DOHH2 (cell line): ENCODE data around the gene CCNL1.

Experiments
- H3F3A ChIP-seq: fragments of 200-600 bp; sonication (generic), shearing (Covaris generic); 2 replicates; pipeline ENCODE4 v1.6.0; 2016; ENCODE audit warnings: antibody characterized with exemption, mild to moderate bottlenecking; ENCODE audit not compliant: control insufficient read depth, insufficient read depth
- H3K27ac ChIP-seq: fragments of 200-600 bp; sonication (generic); 2 replicates; pipeline ENCODE4 v1.5.1; 2014; ENCODE audit warnings: low read depth, mild to moderate bottlenecking, low read length, moderate library complexity
- H3K27me3 ChIP-seq: fragments of 200-600 bp; sonication (generic); 2 replicates; pipeline ENCODE4 v1.6.1; 2014; ENCODE audit warnings: mild to moderate bottlenecking, low read length, mixed read lengths; ENCODE audit not compliant: control insufficient read depth
- H3K36me3 ChIP-seq: fragments of 200-600 bp; sonication (generic); 2 replicates; pipeline ENCODE4 v1.6.1; 2014; ENCODE audit warnings: mild to moderate bottlenecking, low read length, moderate library complexity, mixed read lengths; ENCODE audit not compliant: control insufficient read depth
- H3K4me1 ChIP-seq: fragments of 200-600 bp; sonication (generic); 2 replicates; pipeline ENCODE4 v1.6.1; 2014; ENCODE audit warnings: mild to moderate bottlenecking, low read length, mixed read lengths; ENCODE audit not compliant: control insufficient read depth
- H3K4me2 ChIP-seq: fragments of 200-600 bp; sonication (generic); 2 replicates; pipeline ENCODE4 v1.6.0; 2014; ENCODE audit warnings: mild to moderate bottlenecking, low read length, moderate library complexity
- H3K4me3 ChIP-seq: fragments of 200-600 bp; sonication (generic); 2 replicates; pipeline ENCODE4 v1.5.1; 2014; ENCODE audit warnings: mild to moderate bottlenecking, low read length, mixed read lengths
- H3K79me2 ChIP-seq: fragments of 200-600 bp; sonication (generic); 2 replicates; pipeline ENCODE4 v1.6.1; 2014; ENCODE audit warnings: mild to moderate bottlenecking, low read length, mixed read lengths; ENCODE audit not compliant: control insufficient read depth
- H3K9me2 ChIP-seq: fragments of 200-600 bp; sonication (generic); replicated peaks from 2 replicates; pipeline ENCODE4 v1.6.1; 2014; ENCODE audit warnings: mild to moderate bottlenecking, low read length, mixed read lengths; ENCODE audit not compliant: control insufficient read depth
- H3K9me3 ChIP-seq: fragments of 200-600 bp; sonication (generic); 2 replicates; pipeline ENCODE4 v1.6.1; 2014; ENCODE audit warnings: antibody characterized with exemption, low read length, mixed read lengths; ENCODE audit not compliant: control insufficient read depth, insufficient read depth
- H4K20me1 ChIP-seq: fragments of 200-600 bp; sonication (generic); 2 replicates; pipeline ENCODE4 v1.6.0; 2014; ENCODE audit warnings: low read depth, mild to moderate bottlenecking, antibody characterized with exemption, low read length, moderate library complexity; ENCODE audit not compliant: control insufficient read depth, insufficient read depth
- EZH2phosphoT487 ChIP-seq: fragments of 200-600 bp; sonication (generic); IDR thresholded peaks from 2 replicates; pipeline ENCODE4 v1.6.1; 2017; ENCODE audit warnings: borderline replicate concordance, mild to moderate bottlenecking, antibody characterized with exemption, low read length, moderate library complexity, mixed read lengths
- TF ChIP-seq, protein P1 (sequence below): fragments of 200-600 bp; sonication (generic); IDR thresholded peaks from one replicate; pipeline ENCODE4 v1.5.1; 2014; ENCODE audit warnings: antibody characterized with exemption, mild to moderate bottlenecking, low read depth, low read length; ENCODE audit not compliant: poor library complexity, severe bottlenecking

CCNL1 gene

DNA sequence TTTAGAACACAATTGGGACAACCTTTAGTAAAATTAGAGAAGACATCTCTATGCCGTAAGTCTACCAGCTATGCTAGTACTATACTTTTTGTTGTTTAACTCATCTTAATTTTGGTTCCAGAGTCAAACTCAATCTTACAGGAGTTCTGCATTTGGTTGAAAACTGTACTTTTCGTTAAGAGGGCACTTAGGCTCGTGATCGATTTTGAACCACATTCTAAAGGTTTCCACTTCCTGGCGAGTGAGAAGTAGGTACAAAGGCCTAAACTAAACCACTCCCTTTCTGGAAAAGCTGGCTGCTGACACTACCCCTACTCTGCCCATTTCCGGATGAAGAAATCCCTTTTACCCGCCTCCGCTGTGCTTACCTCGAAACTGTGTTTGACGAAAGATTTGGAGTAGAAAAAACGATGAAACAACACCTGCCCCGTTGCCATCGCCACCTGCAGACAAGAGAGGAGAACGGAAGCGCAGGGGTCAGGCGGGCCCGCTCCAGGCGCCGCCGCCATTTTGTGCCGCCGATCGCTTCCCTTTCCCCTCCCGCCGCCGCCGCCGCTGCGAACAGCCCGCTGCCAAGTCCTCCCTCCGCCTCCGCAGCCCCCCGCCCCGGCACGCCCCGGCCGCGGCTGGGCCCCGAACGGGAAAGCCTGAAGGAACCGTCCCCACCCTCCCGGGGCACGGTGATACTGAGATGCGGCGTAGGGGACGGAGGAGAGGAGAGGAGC, 748 bp downstream of the CCNL1 start:
- peak overlapping the region; percentile 71 for H3K27ac ChIP-seq
- H3K36me3 ChIP-seq: peaks cover 62% of the 10 kb centered on the region
- H3K9me2 ChIP-seq: no peaks in the 10 kb centered on the region
- H3K4me3 ChIP-seq: peak overlapping the region; percentile 96
- no peaks in the 10 kb centered on the region for H3K27me3 ChIP-seq
- H3K4me1 ChIP-seq: peaks cover 52% of the 10 kb centered on the region
- peaks cover 74% of the 10 kb centered on the region for H3K79me2 ChIP-seq
- H4K20me1 ChIP-seq: peaks cover 46% of the 10 kb centered on the region
- TF ChIP-seq EZH2phosphoT487: no peak
- TF ChIP-seq, protein P1, sequence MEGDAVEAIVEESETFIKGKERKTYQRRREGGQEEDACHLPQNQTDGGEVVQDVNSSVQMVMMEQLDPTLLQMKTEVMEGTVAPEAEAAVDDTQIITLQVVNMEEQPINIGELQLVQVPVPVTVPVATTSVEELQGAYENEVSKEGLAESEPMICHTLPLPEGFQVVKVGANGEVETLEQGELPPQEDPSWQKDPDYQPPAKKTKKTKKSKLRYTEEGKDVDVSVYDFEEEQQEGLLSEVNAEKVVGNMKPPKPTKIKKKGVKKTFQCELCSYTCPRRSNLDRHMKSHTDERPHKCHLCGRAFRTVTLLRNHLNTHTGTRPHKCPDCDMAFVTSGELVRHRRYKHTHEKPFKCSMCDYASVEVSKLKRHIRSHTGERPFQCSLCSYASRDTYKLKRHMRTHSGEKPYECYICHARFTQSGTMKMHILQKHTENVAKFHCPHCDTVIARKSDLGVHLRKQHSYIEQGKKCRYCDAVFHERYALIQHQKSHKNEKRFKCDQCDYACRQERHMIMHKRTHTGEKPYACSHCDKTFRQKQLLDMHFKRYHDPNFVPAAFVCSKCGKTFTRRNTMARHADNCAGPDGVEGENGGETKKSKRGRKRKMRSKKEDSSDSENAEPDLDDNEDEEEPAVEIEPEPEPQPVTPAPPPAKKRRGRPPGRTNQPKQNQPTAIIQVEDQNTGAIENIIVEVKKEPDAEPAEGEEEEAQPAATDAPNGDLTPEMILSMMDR: no peak
- H3K4me2 ChIP-seq: peak overlapping the region; percentile 64
- H3F3A ChIP-seq: peaks cover 37% of the 10 kb centered on the region
- H3K9me3 ChIP-seq: no peaks in the 10 kb centered on the region

DNA sequence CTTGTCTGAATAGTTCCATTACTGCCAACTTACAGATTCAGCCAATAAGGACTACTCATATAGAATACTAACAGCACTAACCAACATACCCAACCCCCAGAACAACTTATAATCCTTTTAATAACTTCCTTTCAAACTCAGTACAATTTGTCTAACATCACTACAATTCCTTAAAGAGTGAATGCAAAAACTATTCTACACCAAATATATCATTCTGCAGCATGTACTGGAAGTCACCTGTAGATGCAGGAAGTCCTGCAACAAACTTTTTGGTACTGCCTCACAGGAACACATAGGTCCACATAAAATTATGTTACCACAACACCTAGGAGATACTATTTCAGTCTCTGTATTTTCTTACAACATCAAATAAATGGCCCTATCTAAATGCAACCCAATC, 2.1 kb downstream of the CCNL1 start:
- Histone ChIP-seq H3K9me2 (no peaks in the 10 kb centered on the region), H3K36me3 (peaks cover 76% of the 10 kb centered on the region), H3K4me1 (peaks cover 58% of the 10 kb centered on the region), H3K4me2 (peak overlapping the region; percentile 64), H3K9me3 (no peaks in the 10 kb centered on the region), H3K79me2 (peaks cover 88% of the 10 kb centered on the region), H3K4me3 (peak overlapping the region; percentile 96), H3K27me3 (no peaks in the 10 kb centered on the region), H4K20me1 (peaks cover 55% of the 10 kb centered on the region), H3F3A (peaks cover 47% of the 10 kb centered on the region), H3K27ac (no peak overlapping the region)
- TF ChIP-seq, protein P1: no peak
- TF ChIP-seq EZH2phosphoT487: no peak

DNA sequence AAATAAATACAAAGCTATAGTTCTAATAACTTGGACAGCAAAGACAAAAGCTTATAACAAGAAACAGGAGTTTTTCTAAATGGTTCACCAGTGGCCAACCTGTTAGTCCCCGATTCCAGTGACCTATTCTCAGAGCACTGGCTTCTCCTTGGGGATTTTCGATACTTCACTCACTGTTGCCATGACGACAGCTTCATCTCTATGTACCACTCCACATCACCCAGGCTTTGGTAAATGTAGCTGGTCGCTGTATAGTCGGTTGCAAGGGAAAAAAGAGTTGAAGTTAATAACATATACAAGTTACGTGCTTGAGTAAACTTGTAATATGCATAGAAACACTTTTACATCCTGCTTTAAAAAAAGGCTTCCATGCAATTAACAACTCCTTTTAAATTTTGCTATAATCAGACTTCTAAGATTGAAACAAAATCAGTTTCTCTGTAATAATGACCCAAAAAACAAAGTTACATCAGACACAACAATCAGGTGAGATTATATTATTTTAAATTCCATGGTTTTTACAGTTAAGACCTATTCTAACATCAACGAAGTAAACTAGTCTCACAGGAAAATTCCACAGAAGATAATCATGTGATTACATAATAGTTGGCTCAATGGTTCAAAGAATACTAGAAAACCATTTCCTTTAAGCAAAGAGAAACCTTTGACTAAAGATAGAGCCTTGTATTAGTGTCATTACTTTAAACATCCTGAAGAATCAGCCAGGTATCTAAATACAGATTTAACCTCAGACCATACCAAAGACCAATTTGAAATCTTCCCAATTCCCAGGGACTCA, 2.9 kb downstream of the CCNL1 start:
- Histone ChIP-seq H3K4me1 (peaks cover 58% of the 10 kb centered on the region), H3K27ac (no peak overlapping the region), H4K20me1 (peaks cover 56% of the 10 kb centered on the region), H3K4me3 (peak overlapping the region; percentile 96), H3F3A (peaks cover 52% of the 10 kb centered on the region), H3K4me2 (peak overlapping the region; percentile 64), H3K27me3 (no peaks in the 10 kb centered on the region), H3K9me3 (no peaks in the 10 kb centered on the region), H3K79me2 (peaks cover 94% of the 10 kb centered on the region), H3K9me2 (no peaks in the 10 kb centered on the region), H3K36me3 (peaks cover 84% of the 10 kb centered on the region)
- TF ChIP-seq, protein P1: no peak
- TF ChIP-seq EZH2phosphoT487: no peak
